Vagina (tissue), 2 donors: ENCODE data around the gene CELSR3. TPM values are rescaled to one million over a fixed set of nuclear protein-coding genes. Genes with fewer than 3 reads are reported as not detected.

Source experiments
- DNase-seq, 2 donors: peaks; one replicate each; pipeline ENCODE4 v3.0.0-alpha.2; 2017; ENCODE audit errors: extremely low spot score in 2 of 2
- H3K27ac ChIP-seq: fragments of 200-600 bp; sonication (generic); one replicate; pipeline ENCODE4 v1.5.1; 2019
- H3K27me3 ChIP-seq: fragments of 200-600 bp; sonication (generic); one replicate; pipeline ENCODE4 v1.5.1; 2019
- H3K36me3 ChIP-seq, 2 donors: fragments of 200-600 bp; sonication (generic); one replicate each; pipeline ENCODE4 v1.5.1; 2017 to 2019
- H3K4me1 ChIP-seq: fragments of 200-600 bp; sonication (generic); one replicate; pipeline ENCODE4 v1.5.1; 2019
- H3K4me3 ChIP-seq, 2 donors: fragments of 200-600 bp; sonication (generic); 1 replicate in 1 of 2; 2 replicates in 1 of 2; pipeline ENCODE4 v1.5.1; 2016 to 2019
- H3K9me3 ChIP-seq: fragments of 200-600 bp; sonication (generic); one replicate; pipeline ENCODE4 v1.5.1; 2019
- CTCF ChIP-seq, 3 experiments: fragments of 450-650 bp in 2 of 3; fragments of 200-600 bp in 1 of 3; sonication (generic) in 1 of 3; IDR thresholded peaks; one replicate each; pipeline ENCODE4 v1.5.1; 2017 to 2019; ENCODE audit warnings: antibody characterized with exemption in 3 of 3, mild to moderate bottlenecking in 2 of 3, moderate library complexity in 2 of 3
- POLR2A ChIP-seq, 2 donors: fragments of 450-650 bp; IDR thresholded peaks; one replicate each; pipeline ENCODE4 v1.6.1; 2017; ENCODE audit warnings: antibody characterized with exemption in 2 of 2, mild to moderate bottlenecking in 2 of 2, moderate library complexity in 2 of 2
- POLR2AphosphoS5 ChIP-seq, 2 donors: sonication (generic); formaldehyde crosslinking; IDR thresholded peaks; one replicate each; pipeline ENCODE4 v1.9.0; 2017; ENCODE audit warnings: antibody characterized with exemption in 2 of 2, mild to moderate bottlenecking in 2 of 2, low read depth in 1 of 2; ENCODE audit not compliant: insufficient read depth in 1 of 2
- intact Hi-C: fragments of 100-400 bp; cut with DNase I; formaldehyde crosslinking; loops from one replicate; pipeline ENCODE4 v1.15.1; 2023
- total RNA-seq: library from RNA; depleted of rRNA; stranded (reverse); fragments of >200 nt; gene quantifications from one replicate; pipeline ENCODE4 v1.2.3, GENCODE V29; 2016

Gene CELSR3
- total RNA-seq, 1 donor from 2014 or later: 2.2 TPM

GRCh38 chr3:48642605-48643004, 20.1 kb downstream of the CELSR3 start:
- Histone ChIP-seq H3K27ac (no peak overlapping the region), H3K4me3 (no peak overlapping the region), H3K9me3 (no peaks in the 10 kb centered on the region), H3K36me3 (no peaks in the 10 kb centered on the region), H3K4me1 (no peaks in the 10 kb centered on the region), H3K27me3 (no peaks in the 10 kb centered on the region)
- intact Hi-C loops: no loop called here
- TF ChIP-seq POLR2AphosphoS5 (IDR thresholded peaks at IDR 0.05; ENCODE audit: insufficient read depth in 1 of 2, low read depth in 1 of 2): no peak
- no peak for TF ChIP-seq POLR2A (IDR thresholded peaks at IDR 0.05)
- no peak for TF ChIP-seq CTCF (IDR thresholded peaks at IDR 0.05)
- no peak for DNase-seq

GRCh38 chr3:48641396-48641795, 21.3 kb downstream of the CELSR3 start:
- H3K27ac ChIP-seq: no peak overlapping the region
- H3K36me3 ChIP-seq: no peaks in the 10 kb centered on the region
- H3K4me3 ChIP-seq: no peak overlapping the region
- TF ChIP-seq CTCF (IDR thresholded peaks at IDR 0.05): no peak
- TF ChIP-seq POLR2A (IDR thresholded peaks at IDR 0.05): no peak
- TF ChIP-seq POLR2AphosphoS5 (IDR thresholded peaks at IDR 0.05; ENCODE audit: insufficient read depth in 1 of 2, low read depth in 1 of 2): no peak
- DNase-seq: no peak
- peaks cover 2% of the 10 kb centered on the region for H3K4me1 ChIP-seq
- intact Hi-C loops: no loop called here
- no peaks in the 10 kb centered on the region for H3K27me3 ChIP-seq
- H3K9me3 ChIP-seq: no peaks in the 10 kb centered on the region

- no peak overlapping the region for H3K27ac ChIP-seq
- TF ChIP-seq CTCF (IDR thresholded peaks at IDR 0.05): no peak
- TF ChIP-seq POLR2AphosphoS5 (IDR thresholded peaks at IDR 0.05; ENCODE audit: insufficient read depth in 1 of 2, low read depth in 1 of 2): no peak
- TF ChIP-seq POLR2A (IDR thresholded peaks at IDR 0.05): no peak
- H3K36me3 ChIP-seq: no peaks in the 10 kb centered on the region
- H3K9me3 ChIP-seq: no peaks in the 10 kb centered on the region
- intact Hi-C loops: no loop called here
- H3K4me3 ChIP-seq: no peak overlapping the region
- peaks cover 10% of the 10 kb centered on the region for H3K4me1 ChIP-seq
- DNase-seq: no peak
- H3K27me3 ChIP-seq: no peaks in the 10 kb centered on the region
These were observed 22.6 kb downstream of the CELSR3 start for GRCh38 chr3:48639944-48640606.

- no peak for DNase-seq
- TF ChIP-seq POLR2AphosphoS5 (IDR thresholded peaks at IDR 0.05; ENCODE audit: insufficient read depth in 1 of 2, low read depth in 1 of 2): no peak
- TF ChIP-seq POLR2A (IDR thresholded peaks at IDR 0.05): no peak
- no peak for TF ChIP-seq CTCF (IDR thresholded peaks at IDR 0.05)
- Histone ChIP-seq H3K4me3 (no peak overlapping the region), H3K27me3 (no peaks in the 10 kb centered on the region), H3K4me1 (peaks cover 30% of the 10 kb centered on the region), H3K9me3 (no peaks in the 10 kb centered on the region), H3K27ac (no peak overlapping the region), H3K36me3 (peaks cover 0 to 8% of the 10 kb centered on the region in 2 donors)
- intact Hi-C loops: no loop called here
These were observed 25.4 kb downstream of the CELSR3 start for GRCh38 chr3:48637305-48637704.

- intact Hi-C loops: no loop called here
- H3K9me3 ChIP-seq: no peaks in the 10 kb centered on the region
- peak overlapping the region; percentile 76 to 96 for H3K4me3 ChIP-seq
- H3K27ac ChIP-seq: peak overlapping the region; percentile 77
- peaks cover 0 to 13% of the 10 kb centered on the region in 2 donors for H3K36me3 ChIP-seq
- no peaks in the 10 kb centered on the region for H3K27me3 ChIP-seq
- no peak for DNase-seq
- no peak for TF ChIP-seq POLR2A (IDR thresholded peaks at IDR 0.05)
- TF ChIP-seq CTCF (IDR thresholded peaks at IDR 0.05): no peak
- TF ChIP-seq POLR2AphosphoS5 (IDR thresholded peaks at IDR 0.05; ENCODE audit: insufficient read depth in 1 of 2, low read depth in 1 of 2): no peak
- H3K4me1 ChIP-seq: peaks cover 30% of the 10 kb centered on the region
These were observed 26.5 kb downstream of the CELSR3 start for GRCh38 chr3:48636149-48636655.
